Measurements from ENCODE around the gene NDUFA3. TPM values are rescaled to one million over a fixed set of nuclear protein-coding genes. Genes with fewer than 3 reads are reported as not detected.

NDUFA3 gene
- total and polyA plus RNA-seq, 2 of the 13 experiments (the other 11 are each of a cell fraction or from before 2014, with no cell fraction given): 31.6 to 75.4 TPM

- TF ChIP-seq SIX1 (CRISPR knock-in tag; IDR thresholded peaks at IDR 0.05; ENCODE audit: borderline replicate concordance) (no peak), ARID2 (CRISPR knock-in tag; IDR thresholded peaks at IDR 0.05; ENCODE audit: borderline replicate concordance) (no peak; the same call in 1 of the 2 replicates), ZNF205 (CRISPR knock-in tag; IDR thresholded peaks at IDR 0.05) (0 out of 2 replicates have a peak, but pooled peaks have one; percentile 24), SP5 (CRISPR knock-in tag; IDR thresholded peaks at IDR 0.05; ENCODE audit: borderline replicate concordance, low read depth) (peak; percentile 58; the same call in 1 of the 2 replicates), RORA (CRISPR knock-in tag; IDR thresholded peaks at IDR 0.05) (no peak), DBP (CRISPR knock-in tag; IDR thresholded peaks at IDR 0.05; ENCODE audit: not compliant biosample characterization) (no peak), ZNF720 (CRISPR knock-in tag; IDR thresholded peaks at IDR 0.05) (no peak), SMAD9 (CRISPR knock-in tag; IDR thresholded peaks at IDR 0.05) (no peak), ZNF563 (CRISPR knock-in tag; IDR thresholded peaks at IDR 0.05) (no peak; the same call in 1 of the 2 replicates), ZNF672 (CRISPR knock-in tag; IDR thresholded peaks at IDR 0.05) (no peak), ZSCAN22 (CRISPR knock-in tag; IDR thresholded peaks at IDR 0.05) (no peak), ERF (CRISPR knock-in tag; IDR thresholded peaks at IDR 0.05) (no peak), KDM2A (CRISPR knock-in tag; IDR thresholded peaks at IDR 0.05; ENCODE audit: borderline replicate concordance, low read depth) (peak; percentile 25; the same call in 1 of the 2 replicates), RARG (CRISPR knock-in tag; IDR thresholded peaks at IDR 0.05; ENCODE audit: low read depth) (no peak), ZNF883 (CRISPR knock-in tag; IDR thresholded peaks at IDR 0.05; ENCODE audit: not compliant biosample characterization) (no peak), STAT6 (CRISPR knock-in tag; IDR thresholded peaks at IDR 0.05; ENCODE audit: borderline replicate concordance) (no peak), XRCC5 (optimal IDR thresholded peaks at IDR 0.05; ENCODE audit: low read length) (peak; percentile 53), SP4 (CRISPR knock-in tag; IDR thresholded peaks at IDR 0.05) (peak; percentile 99), PRMT3 (CRISPR knock-in tag; IDR thresholded peaks at IDR 0.05; ENCODE audit: borderline replicate concordance, low read depth) (no peak), MAX (IDR thresholded peaks at IDR 0.05) (0 out of 2 replicates have a peak, but pooled peaks have one; percentile 9), PHF8 (CRISPR knock-in tag; IDR thresholded peaks at IDR 0.05) (peak; percentile 58), NFE2L2 (IDR thresholded peaks at IDR 0.05; ENCODE audit: low read length) (no peak), NFKBIZ (CRISPR knock-in tag; IDR thresholded peaks at IDR 0.05) (0 out of 2 replicates have a peak, but pooled peaks have one; percentile 10), ZNF772 (CRISPR knock-in tag; IDR thresholded peaks at IDR 0.05) (0 out of 2 replicates have a peak, but pooled peaks have one; percentile 9), NFKB2 (CRISPR knock-in tag; IDR thresholded peaks at IDR 0.05; ENCODE audit: borderline replicate concordance) (no peak; the same call in 1 of the 2 replicates), ZNF121 (CRISPR knock-in tag; IDR thresholded peaks at IDR 0.05) (no peak), TRIM24 (CRISPR knock-in tag; IDR thresholded peaks at IDR 0.05) (no peak), SP2 (CRISPR knock-in tag; IDR thresholded peaks at IDR 0.05) (peak; percentile 90), ZNF878 (CRISPR knock-in tag; IDR thresholded peaks at IDR 0.05) (no peak; the same call in 1 of the 2 replicates)
Observed at GRCh38 chr19:54136864-54137698, 34.4 kb downstream of the NDUFA3 start (continued).
